ENCODE results near the gene ZNF423.

Gene ZNF423

DNA sequence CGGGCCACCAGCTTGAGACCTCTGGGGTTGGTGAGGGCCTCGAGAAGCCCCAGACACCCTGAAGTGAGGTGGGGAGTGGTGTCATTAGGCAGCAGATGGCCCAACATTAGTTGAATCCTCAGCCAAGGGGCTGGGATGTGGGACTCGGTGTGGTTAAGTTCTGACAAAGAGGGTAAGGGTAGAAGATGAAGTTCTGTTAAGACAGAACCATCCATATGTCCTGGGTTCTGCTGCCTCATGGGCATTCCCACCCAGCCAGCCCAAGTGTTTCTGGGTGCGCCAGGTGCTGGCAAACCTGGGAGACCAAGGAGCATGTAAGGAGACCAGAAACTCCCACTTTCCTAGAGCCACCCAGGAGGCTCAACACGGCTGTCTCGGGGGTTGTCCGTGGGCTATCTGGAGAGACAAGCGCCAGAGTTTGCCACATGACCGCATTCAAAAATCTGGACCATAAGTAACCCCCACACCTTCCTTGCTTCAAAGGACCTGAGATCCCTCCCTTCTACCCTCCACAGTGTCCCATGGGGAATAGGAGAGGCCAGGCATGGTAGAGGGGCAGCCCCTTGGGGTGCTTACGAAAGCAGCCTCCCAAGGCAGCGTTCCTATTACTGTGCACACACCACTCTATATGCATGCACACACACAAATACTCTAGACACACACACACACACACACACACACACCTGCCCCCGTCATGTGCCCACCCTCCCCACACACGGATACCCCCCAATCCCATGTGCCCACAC, 353.6 kb downstream of the ZNF423 start:
- no peak for DNase-seq (ENCODE audit: low read depth in 1 of 2, low spot score in 1 of 2)

- DNase-seq (ENCODE audit: low read depth in 1 of 2, low spot score in 1 of 2): no peak
Observed at GRCh38 chr16:49499869-49500610, 355.9 kb downstream of the ZNF423 start.

- no peak for DNase-seq (ENCODE audit: low read depth in 1 of 2, low spot score in 1 of 2)
Observed at GRCh38 chr16:49499414-49499785, 356.5 kb downstream of the ZNF423 start.

GRCh38 chr16:49498666-49499413, 357.1 kb downstream of the ZNF423 start:
- no peak for DNase-seq (ENCODE audit: low read depth in 1 of 2, low spot score in 1 of 2)

DNA sequence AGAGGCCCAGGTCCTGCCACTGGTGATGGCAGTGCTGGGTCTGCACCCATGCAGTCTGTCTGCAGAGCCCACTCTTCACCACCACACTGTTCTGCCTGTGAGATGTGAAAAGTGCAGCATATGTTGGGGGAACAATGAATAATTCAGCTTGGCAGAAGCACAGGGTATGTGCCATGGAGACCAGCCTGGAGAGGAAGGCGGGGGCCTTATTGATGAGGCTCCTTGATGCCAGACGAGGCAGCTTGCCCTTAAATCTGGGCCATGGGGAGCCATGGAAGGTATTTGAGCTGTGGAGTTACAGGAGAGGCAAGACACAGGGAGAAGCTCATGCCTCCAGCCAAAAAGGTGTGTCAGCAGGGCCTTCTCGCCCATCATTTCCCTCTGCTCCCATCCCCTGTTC, 357.6 kb downstream of the ZNF423 start:
- DNase-seq (ENCODE audit: low read depth in 1 of 2, low spot score in 1 of 2): no peak

DNA sequence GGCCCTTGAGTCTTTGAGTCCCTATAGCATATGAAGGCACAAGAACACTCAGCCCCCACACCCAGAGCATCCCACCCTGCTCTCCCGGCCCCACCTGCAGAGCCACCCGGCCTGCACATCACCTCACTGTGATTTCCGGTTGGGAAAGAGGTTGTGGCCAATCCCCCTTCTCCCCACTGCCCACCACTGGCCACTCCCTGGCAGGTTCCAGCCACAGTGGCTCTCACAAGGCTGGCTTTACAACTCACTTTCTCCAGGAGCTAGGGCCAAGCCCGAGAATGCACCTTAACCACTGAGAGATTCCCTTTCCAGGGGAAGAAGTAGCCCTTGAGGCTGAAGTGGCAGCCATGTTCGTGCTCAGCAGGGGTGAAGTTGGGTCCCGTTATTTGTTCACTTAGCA, 358.4 kb downstream of the ZNF423 start:
- DNase-seq (ENCODE audit: low read depth in 1 of 2, low spot score in 1 of 2): no peak

- DNase-seq (ENCODE audit: low read depth in 1 of 2, low spot score in 1 of 2): no peak
Observed at GRCh38 chr16:49496656-49497055, 359.3 kb downstream of the ZNF423 start.

DNA sequence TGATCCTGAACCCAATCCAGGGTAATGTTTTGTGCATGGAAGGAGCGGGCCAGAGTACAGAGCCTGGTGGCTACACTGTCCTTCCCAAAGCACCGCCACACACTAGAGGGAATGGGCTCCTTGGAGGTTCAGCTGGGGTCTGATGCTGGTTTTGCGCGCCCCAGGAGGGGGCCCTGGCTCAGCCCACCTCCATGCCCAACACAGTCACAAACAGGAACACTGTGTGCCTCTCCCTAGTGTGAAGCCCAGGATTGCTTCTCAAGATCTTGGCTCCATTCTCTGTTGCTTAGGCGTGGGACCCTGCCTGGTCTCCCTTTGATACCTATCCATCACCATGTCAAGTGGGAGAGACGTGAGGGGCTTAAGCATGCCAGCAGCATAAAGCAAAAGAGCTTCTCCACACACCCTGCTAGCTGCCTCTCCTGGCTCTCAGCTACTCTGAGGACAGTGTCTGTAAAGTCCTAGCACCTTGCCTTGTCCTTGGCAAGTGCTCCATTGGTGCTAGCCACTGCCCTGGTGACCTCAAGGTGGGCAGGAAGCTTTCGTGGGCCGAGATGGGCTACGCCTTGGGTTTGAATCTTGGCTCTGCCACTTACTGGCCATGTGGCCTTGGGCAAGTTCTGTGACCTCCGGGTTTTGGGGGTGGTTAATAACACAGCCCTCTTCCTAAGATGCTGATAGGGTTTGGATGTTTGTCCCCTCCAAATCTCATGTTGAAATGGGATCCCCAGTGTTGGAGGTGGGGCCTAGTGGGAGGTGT, 360.1 kb downstream of the ZNF423 start:
- no peak for DNase-seq (ENCODE audit: low read depth in 1 of 2, low spot score in 1 of 2)

DNA sequence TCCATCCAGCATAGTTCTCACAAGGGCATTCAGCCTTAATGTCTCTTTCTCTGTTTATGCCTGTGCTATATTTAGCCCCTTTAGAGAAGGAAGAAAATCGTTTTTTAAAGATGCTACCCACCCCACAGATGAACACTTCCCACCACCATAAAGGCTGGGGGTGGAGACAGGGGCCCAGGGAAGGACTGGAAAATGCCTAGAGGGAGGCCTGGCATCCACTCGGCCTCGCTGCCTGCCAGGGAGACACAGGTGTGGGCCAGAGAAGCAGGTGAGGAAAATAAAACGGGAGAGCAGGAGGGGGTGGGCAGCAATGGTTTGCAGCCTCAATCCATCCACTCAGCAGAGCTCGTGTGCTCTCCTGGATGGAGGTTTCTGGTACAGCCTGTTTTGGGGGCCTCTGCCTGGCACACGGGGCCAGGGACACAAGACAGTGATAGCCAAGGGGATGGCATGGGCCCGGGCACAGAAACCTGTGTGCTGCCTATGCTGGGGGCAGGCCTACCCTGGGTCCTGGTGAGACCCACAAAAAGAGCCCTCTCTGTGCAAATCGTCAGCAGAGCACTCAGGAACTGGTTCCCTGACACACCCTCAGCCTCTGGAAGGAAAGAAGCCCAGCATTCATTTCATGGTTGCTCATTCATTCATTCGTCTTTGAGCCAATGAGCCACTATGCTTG, 360.9 kb downstream of the ZNF423 start:
- DNase-seq (ENCODE audit: low read depth in 1 of 2, low spot score in 1 of 2): no peak

DNA sequence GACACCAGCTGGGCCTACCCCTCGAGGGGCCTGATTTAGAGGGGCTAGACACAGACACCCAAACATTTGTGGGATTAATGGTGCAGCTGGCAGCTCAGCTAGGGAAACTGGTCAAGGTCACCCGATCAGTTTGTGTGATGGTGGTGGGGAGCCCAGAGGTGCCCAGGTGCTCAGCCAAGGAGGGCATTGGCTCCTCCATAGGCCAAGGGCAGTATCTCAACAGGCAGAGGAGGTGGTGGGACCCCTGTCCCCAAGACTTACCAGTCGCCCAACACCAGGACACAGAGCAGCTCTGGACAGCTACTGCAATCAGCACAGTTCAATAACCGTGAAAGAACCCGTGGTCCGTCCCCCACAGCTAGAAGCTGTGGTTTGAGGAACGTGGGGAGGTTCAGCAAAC, 361.4 kb downstream of the ZNF423 start:
- no peak for DNase-seq (ENCODE audit: low read depth in 1 of 2, low spot score in 1 of 2)

- no peak for DNase-seq (ENCODE audit: low read depth in 1 of 2, low spot score in 1 of 2)
Observed at GRCh38 chr16:49493836-49494235, 362.1 kb downstream of the ZNF423 start.

- DNase-seq (ENCODE audit: low read depth in 1 of 2, low spot score in 1 of 2): no peak
Observed at GRCh38 chr16:49492896-49493626, 362.9 kb downstream of the ZNF423 start.

DNA sequence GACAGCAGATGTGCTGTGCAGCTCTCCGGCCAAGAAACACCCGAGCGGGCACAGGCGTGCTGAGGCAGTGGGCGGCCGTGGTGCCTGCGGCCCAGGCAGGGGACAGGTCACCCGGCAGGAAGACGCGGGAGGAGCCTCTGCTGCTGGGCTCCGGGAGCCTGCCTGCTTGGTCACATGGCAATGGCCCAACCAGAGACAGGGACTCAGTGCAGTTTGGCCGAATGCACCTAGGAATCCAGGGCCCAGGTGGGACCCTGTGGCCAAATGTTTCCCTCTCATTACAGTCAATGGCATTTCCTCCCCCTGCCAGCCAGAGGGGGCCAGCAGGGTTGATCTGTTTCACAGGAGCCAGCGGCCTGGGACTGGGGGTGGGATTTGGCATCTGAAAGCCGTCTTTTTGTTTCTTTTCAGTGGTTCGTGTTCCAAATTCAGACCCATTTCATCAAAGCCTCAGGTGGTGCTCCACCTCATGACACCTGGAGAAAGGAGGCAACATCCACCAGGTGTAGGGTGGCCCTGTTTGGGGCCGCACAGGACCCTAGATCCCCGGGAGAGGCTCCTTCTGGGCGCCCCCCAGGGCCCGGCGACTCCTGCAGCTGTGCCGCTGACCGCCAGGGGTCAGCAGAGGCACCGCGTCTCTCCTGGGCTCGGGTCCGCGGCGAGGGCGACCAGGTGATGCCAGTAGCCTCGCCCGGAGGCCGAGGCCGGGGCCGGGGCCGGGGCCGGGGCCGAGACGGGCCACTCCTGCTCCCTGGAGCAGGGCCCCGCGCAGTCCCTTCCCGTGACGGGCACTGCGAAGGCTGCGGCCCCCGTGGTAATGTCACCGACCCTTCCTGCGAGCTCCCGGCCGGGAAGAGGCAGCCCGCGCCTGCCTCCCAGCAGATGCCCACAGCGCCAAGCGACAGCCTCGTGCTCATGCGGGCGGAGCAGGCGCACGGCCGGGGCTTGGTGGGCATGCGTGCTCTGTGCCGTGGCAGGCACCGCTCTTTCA, 363.8 kb downstream of the ZNF423 start:
- peak in 1 of 2 donors; percentile 21 for DNase-seq (ENCODE audit: low read depth in 1 of 2, low spot score in 1 of 2)

GRCh38 chr16:49491106-49491670, 364.7 kb downstream of the ZNF423 start:
- DNase-seq (ENCODE audit: low read depth in 1 of 2, low spot score in 1 of 2): no peak

- no peak for DNase-seq (ENCODE audit: low read depth in 1 of 2, low spot score in 1 of 2)
Observed at GRCh38 chr16:49490321-49490705, 365.6 kb downstream of the ZNF423 start.

GRCh38 chr16:49489686-49490320, 366.1 kb downstream of the ZNF423 start:
- no peak for DNase-seq (ENCODE audit: low read depth in 1 of 2, low spot score in 1 of 2)

- DNase-seq (ENCODE audit: low read depth in 1 of 2, low spot score in 1 of 2): no peak
Observed at GRCh38 chr16:49488740-49489525, 367.0 kb downstream of the ZNF423 start.
